Stimulated activated CD4-positive, alpha-beta T cell treated with anti-CD3 and anti-CD28 coated beads, Interleukin-4, amount 100 ng/mL, for 24 hours (primary cell): ENCODE measurements around the gene TCTA.

ENCODE experiments used
- DNase-seq: peaks from one replicate; pipeline ENCODE4 v3.0.0-alpha.2; 2020

TCTA gene

GRCh38 chr3:49461443-49462171 is 49.4 kb downstream of the TCTA start:
- DNase-seq: no peak

DNA sequence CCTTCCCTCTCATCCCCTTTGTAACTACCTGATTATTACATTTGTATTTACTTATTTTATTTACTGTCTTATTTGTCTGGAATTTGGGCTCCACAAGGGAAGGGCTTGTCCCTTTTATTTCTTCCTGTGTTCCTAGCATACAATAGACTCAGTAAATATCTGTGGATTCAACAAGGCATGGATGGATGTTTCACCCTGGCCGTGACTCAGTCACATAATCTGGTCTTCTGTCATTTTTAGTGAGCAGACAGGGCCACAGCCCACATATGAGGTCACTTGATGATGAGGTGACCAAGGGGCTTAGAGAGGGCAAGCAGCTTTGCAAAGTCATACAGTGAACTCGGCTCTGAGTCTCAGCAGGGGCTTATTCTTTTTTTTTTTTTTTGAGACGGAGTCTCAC is 50.0 kb downstream of the TCTA start:
- no peak for DNase-seq

DNA sequence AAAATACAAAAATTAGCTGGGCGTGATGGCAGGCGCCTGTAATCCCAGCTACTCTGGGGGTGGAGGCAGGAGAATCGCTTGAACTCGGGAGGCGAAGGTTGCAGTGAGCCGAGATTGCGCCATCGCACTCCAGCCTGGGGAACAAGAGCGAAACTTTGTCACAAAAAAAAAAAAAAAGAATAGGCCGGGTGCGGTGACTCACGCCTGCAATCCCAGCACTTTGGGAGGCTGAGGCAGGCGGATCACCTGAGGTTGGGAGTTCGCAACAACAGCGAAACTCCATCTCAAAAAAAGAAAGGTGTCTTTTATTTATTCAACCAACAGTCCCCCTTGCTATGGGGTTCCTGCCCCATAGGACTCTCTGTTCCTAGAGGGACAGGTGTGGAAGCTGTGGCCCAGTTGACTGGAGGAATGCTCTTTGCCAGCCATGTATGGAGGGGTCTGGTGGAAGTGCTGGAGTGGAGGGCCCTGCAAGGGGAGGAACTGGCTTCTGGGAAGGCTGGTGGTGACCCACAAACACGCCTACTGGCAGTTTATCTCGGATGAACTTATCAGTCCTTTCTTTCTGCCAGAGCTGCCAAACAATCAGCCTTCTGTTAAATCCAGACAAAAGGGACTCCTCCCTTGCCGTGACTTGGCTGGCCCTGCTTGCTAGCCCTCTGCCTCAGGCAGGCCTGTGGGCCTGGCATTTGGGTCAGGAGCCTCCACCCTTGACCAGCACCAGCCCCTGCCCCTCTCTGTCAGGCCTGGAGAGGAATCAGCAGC is 53.2 kb downstream of the TCTA start:
- DNase-seq: no peak
